HEK293 (cell line): ENCODE data around the gene UMAD1.

ENCODE experiments used
- ELK4 ChIP-seq: IDR thresholded peaks from 2 replicates; pipeline ENCODE4 v1.6.1; 2011; ENCODE audit warnings: mild to moderate bottlenecking, low read depth, low read length, borderline replicate concordance
- GLI2 ChIP-seq: fragments of 450-650 bp; formaldehyde crosslinking; IDR thresholded peaks from 2 replicates; pipeline ENCODE4; 2017; ENCODE audit warnings: missing biosample characterization, missing genetic modification characterization, low read depth, borderline replicate concordance
- INSM2 ChIP-seq: fragments of 450-650 bp; formaldehyde crosslinking; IDR thresholded peaks from 2 replicates; pipeline ENCODE4 v1.5.1; 2016; ENCODE audit warnings: missing biosample characterization, missing genetic modification characterization
- PRDM1 ChIP-seq: fragments of 450-650 bp; formaldehyde crosslinking; IDR thresholded peaks from 2 replicates; pipeline ENCODE4; 2016; ENCODE audit warnings: missing biosample characterization, missing genetic modification characterization
- SCRT1 ChIP-seq: fragments of 450-650 bp; formaldehyde crosslinking; IDR thresholded peaks from 2 replicates; pipeline ENCODE4 v1.5.1; 2016; ENCODE audit warnings: missing biosample characterization, missing genetic modification characterization, borderline replicate concordance
- SETDB1 ChIP-seq: IDR thresholded peaks from one replicate; pipeline ENCODE4 v1.6.1; 2017; ENCODE audit warnings: mild to moderate bottlenecking, low read length, moderate library complexity, mixed read lengths; ENCODE audit not compliant: insufficient read length
- TCF7L2 ChIP-seq: IDR thresholded peaks from 2 replicates; pipeline ENCODE4 v1.6.1; 2011; ENCODE audit warnings: low read depth, mild to moderate bottlenecking, inconsistent platforms, low read length, moderate library complexity, borderline replicate concordance
- TRIM28 ChIP-seq: IDR thresholded peaks from 2 replicates; pipeline ENCODE4 v1.6.1; 2011; ENCODE audit warnings: low read length, control low read depth, borderline replicate concordance
- ZBTB1 ChIP-seq: fragments of 450-650 bp; formaldehyde crosslinking; IDR thresholded peaks from 2 replicates; pipeline ENCODE4 v1.5.1; 2016; ENCODE audit warnings: missing biosample characterization, missing genetic modification characterization
- ZBTB44 ChIP-seq: fragments of 450-650 bp; IDR thresholded peaks from 2 replicates; pipeline ENCODE4 v1.5.1; 2018; ENCODE audit warnings: missing biosample characterization, mild to moderate bottlenecking, missing genetic modification characterization
- ZIC2 ChIP-seq: fragments of 450-650 bp; formaldehyde crosslinking; IDR thresholded peaks from 2 replicates; pipeline ENCODE4 v1.5.1; 2016; ENCODE audit warnings: missing biosample characterization, missing genetic modification characterization
- ZNF140 ChIP-seq: fragments of 450-650 bp; formaldehyde crosslinking; IDR thresholded peaks from 2 replicates; pipeline ENCODE4 v1.5.1; 2016; ENCODE audit warnings: missing biosample characterization, missing genetic modification characterization
- ZNF157 ChIP-seq: fragments of 450-650 bp; formaldehyde crosslinking; IDR thresholded peaks from 2 replicates; pipeline ENCODE4 v1.5.1; 2016; ENCODE audit warnings: missing biosample characterization, missing genetic modification characterization
- ZNF169 ChIP-seq: fragments of 450-650 bp; formaldehyde crosslinking; IDR thresholded peaks from 2 replicates; pipeline ENCODE4 v1.5.1; 2016; ENCODE audit warnings: missing biosample characterization, missing genetic modification characterization
- ZNF2 ChIP-seq: fragments of 450-650 bp; formaldehyde crosslinking; IDR thresholded peaks from 2 replicates; pipeline ENCODE4 v1.5.1; 2016; ENCODE audit warnings: missing biosample characterization, missing genetic modification characterization
- ZNF266 ChIP-seq: fragments of 450-650 bp; formaldehyde crosslinking; IDR thresholded peaks from 2 replicates; pipeline ENCODE4 v1.5.1; 2016; ENCODE audit warnings: missing biosample characterization, missing genetic modification characterization, low read depth
- ZNF426 ChIP-seq: fragments of 450-650 bp; formaldehyde crosslinking; IDR thresholded peaks from 2 replicates; pipeline ENCODE4 v1.5.1; 2017; ENCODE audit warnings: missing biosample characterization, missing genetic modification characterization, mild to moderate bottlenecking, inconsistent platforms, moderate library complexity
- ZNF510 ChIP-seq: fragments of 450-650 bp; formaldehyde crosslinking; IDR thresholded peaks from 2 replicates; pipeline ENCODE4 v1.5.1; 2018; ENCODE audit warnings: mild to moderate bottlenecking, missing genetic modification characterization, missing biosample characterization; ENCODE audit not compliant: insufficient replicate concordance
- ZNF530 ChIP-seq: fragments of 450-650 bp; formaldehyde crosslinking; IDR thresholded peaks from 2 replicates; pipeline ENCODE4 v1.5.1; 2016; ENCODE audit warnings: low read depth, missing biosample characterization, missing genetic modification characterization
- ZNF670 ChIP-seq: fragments of 450-650 bp; formaldehyde crosslinking; IDR thresholded peaks from 2 replicates; pipeline ENCODE4 v1.5.1; 2016; ENCODE audit warnings: missing biosample characterization, missing genetic modification characterization, low read depth
- ZNF76 ChIP-seq: fragments of 450-650 bp; formaldehyde crosslinking; IDR thresholded peaks from 2 replicates; pipeline ENCODE4; 2016; ENCODE audit warnings: low read depth, missing biosample characterization, missing genetic modification characterization, borderline replicate concordance
- TF ChIP-seq, protein P1 (sequence below): fragments of 450-650 bp; formaldehyde crosslinking; IDR thresholded peaks from 2 replicates; pipeline ENCODE4 v1.5.1; 2016; ENCODE audit warnings: missing biosample characterization, missing genetic modification characterization
- TF ChIP-seq, protein P2 (sequence below): fragments of 450-650 bp; formaldehyde crosslinking; IDR thresholded peaks from 2 replicates; pipeline ENCODE4 v1.5.1; 2017; ENCODE audit warnings: missing biosample characterization, missing genetic modification characterization
- TF ChIP-seq, protein P3 (sequence below): fragments of 450-650 bp; formaldehyde crosslinking; IDR thresholded peaks from 2 replicates; pipeline ENCODE4 v1.5.1; 2017; ENCODE audit warnings: missing biosample characterization, missing genetic modification characterization
- TF ChIP-seq, protein P4 (sequence below): fragments of 450-650 bp; formaldehyde crosslinking; IDR thresholded peaks from 2 replicates; pipeline ENCODE4 v1.5.1; 2017; ENCODE audit warnings: missing biosample characterization, missing genetic modification characterization
- TF ChIP-seq, protein P5 (sequence below): fragments of 450-650 bp; formaldehyde crosslinking; IDR thresholded peaks from 2 replicates; pipeline ENCODE4 v1.5.1; 2016; ENCODE audit warnings: missing biosample characterization, missing genetic modification characterization

UMAD1 gene

GRCh38 chr7:7795630-7796121 is 155.1 kb downstream of the UMAD1 start (continued):
- TF ChIP-seq ZIC2 = peak; percentile 79
- TF ChIP-seq ZNF157 (tag by site-specific recombination) = no peak
- TF ChIP-seq ZNF76 (tag by site-specific recombination) = no peak
- no peak for TF ChIP-seq ZBTB44 (tag by site-specific recombination)
- no peak for TF ChIP-seq SCRT1 (tag by site-specific recombination)
- TF ChIP-seq, protein P1, sequence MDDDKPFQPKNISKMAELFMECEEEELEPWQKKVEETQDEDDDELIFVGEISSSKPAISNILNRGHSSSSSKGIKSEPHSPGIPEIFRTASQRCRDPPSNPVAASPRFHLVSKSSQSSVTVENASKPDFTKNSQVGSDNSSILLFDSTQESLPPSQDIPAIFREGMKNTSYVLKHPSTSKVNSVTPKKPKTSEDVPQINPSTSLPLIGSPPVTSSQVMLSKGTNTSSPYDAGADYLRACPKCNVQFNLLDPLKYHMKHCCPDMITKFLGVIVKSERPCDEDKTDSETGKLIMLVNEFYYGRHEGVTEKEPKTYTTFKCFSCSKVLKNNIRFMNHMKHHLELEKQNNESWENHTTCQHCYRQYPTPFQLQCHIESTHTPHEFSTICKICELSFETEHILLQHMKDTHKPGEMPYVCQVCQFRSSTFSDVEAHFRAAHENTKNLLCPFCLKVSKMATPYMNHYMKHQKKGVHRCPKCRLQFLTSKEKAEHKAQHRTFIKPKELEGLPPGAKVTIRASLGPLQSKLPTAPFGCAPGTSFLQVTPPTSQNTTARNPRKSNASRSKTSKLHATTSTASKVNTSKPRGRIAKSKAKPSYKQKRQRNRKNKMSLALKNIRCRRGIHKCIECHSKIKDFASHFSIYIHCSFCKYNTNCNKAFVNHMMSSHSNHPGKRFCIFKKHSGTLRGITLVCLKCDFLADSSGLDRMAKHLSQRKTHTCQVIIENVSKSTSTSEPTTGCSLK (tag by site-specific recombination) = no peak
- no peak for TF ChIP-seq ELK4
- no peak for TF ChIP-seq ZNF266 (tag by site-specific recombination)
- TF ChIP-seq ZNF2 (tag by site-specific recombination) = no peak
- TF ChIP-seq ZNF426 = no peak
- TF ChIP-seq SETDB1 = no peak
- TF ChIP-seq, protein P2, sequence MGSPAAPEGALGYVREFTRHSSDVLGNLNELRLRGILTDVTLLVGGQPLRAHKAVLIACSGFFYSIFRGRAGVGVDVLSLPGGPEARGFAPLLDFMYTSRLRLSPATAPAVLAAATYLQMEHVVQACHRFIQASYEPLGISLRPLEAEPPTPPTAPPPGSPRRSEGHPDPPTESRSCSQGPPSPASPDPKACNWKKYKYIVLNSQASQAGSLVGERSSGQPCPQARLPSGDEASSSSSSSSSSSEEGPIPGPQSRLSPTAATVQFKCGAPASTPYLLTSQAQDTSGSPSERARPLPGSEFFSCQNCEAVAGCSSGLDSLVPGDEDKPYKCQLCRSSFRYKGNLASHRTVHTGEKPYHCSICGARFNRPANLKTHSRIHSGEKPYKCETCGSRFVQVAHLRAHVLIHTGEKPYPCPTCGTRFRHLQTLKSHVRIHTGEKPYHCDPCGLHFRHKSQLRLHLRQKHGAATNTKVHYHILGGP (tag by site-specific recombination) = no peak
- no peak for TF ChIP-seq ZNF670
- no peak for TF ChIP-seq PRDM1
- TF ChIP-seq TCF7L2 = no peak
- TF ChIP-seq, protein P3, sequence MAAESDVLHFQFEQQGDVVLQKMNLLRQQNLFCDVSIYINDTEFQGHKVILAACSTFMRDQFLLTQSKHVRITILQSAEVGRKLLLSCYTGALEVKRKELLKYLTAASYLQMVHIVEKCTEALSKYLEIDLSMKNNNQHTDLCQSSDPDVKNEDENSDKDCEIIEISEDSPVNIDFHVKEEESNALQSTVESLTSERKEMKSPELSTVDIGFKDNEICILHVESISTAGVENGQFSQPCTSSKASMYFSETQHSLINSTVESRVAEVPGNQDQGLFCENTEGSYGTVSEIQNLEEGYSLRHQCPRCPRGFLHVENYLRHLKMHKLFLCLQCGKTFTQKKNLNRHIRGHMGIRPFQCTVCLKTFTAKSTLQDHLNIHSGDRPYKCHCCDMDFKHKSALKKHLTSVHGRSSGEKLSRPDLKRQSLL (tag by site-specific recombination) = no peak
- TF ChIP-seq ZNF510 = no peak
- no peak for TF ChIP-seq ZNF169 (tag by site-specific recombination)
- TF ChIP-seq, protein P4, sequence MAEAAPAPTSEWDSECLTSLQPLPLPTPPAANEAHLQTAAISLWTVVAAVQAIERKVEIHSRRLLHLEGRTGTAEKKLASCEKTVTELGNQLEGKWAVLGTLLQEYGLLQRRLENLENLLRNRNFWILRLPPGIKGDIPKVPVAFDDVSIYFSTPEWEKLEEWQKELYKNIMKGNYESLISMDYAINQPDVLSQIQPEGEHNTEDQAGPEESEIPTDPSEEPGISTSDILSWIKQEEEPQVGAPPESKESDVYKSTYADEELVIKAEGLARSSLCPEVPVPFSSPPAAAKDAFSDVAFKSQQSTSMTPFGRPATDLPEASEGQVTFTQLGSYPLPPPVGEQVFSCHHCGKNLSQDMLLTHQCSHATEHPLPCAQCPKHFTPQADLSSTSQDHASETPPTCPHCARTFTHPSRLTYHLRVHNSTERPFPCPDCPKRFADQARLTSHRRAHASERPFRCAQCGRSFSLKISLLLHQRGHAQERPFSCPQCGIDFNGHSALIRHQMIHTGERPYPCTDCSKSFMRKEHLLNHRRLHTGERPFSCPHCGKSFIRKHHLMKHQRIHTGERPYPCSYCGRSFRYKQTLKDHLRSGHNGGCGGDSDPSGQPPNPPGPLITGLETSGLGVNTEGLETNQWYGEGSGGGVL (tag by site-specific recombination) = no peak
- no peak for TF ChIP-seq GLI2 (tag by site-specific recombination)
- TF ChIP-seq ZNF140 (tag by site-specific recombination) = no peak
- no peak for TF ChIP-seq TRIM28
- TF ChIP-seq ZBTB1 = no peak
- TF ChIP-seq, protein P5, sequence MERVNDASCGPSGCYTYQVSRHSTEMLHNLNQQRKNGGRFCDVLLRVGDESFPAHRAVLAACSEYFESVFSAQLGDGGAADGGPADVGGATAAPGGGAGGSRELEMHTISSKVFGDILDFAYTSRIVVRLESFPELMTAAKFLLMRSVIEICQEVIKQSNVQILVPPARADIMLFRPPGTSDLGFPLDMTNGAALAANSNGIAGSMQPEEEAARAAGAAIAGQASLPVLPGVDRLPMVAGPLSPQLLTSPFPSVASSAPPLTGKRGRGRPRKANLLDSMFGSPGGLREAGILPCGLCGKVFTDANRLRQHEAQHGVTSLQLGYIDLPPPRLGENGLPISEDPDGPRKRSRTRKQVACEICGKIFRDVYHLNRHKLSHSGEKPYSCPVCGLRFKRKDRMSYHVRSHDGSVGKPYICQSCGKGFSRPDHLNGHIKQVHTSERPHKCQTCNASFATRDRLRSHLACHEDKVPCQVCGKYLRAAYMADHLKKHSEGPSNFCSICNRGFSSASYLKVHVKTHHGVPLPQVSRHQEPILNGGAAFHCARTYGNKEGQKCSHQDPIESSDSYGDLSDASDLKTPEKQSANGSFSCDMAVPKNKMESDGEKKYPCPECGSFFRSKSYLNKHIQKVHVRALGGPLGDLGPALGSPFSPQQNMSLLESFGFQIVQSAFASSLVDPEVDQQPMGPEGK (tag by site-specific recombination) = no peak
- peak; percentile 67 for TF ChIP-seq INSM2
- no peak for TF ChIP-seq ZNF530 (tag by site-specific recombination)
